ENCODE results near the gene GLE1.

The GLE1 gene

GRCh38 chr9:128588581-128589233 is 84.2 kb downstream of the GLE1 start:
- in situ Hi-C loops (cut with MboI; ENCODE audit: low sequenced_read_pairs), result no loop called here

Data from HL-60/S4 treated with retinoic acid at 250 ng/mL for 4 days and 3 days (cell line).